Parathyroid adenoma (tissue), 2 donors: Measurements from ENCODE around the gene ATRN.

Source experiments
- H2AFZ ChIP-seq: fragments of 300-600 bp; sonication (generic); one replicate; pipeline ENCODE4 v1.7.0; 2017; ENCODE audit warnings: antibody characterized with exemption, mild to moderate bottlenecking
- H3K27ac ChIP-seq: fragments of 300-600 bp; sonication (generic); one replicate; pipeline ENCODE4 v1.7.0; 2017
- H3K27me3 ChIP-seq: fragments of 300-600 bp; sonication (generic); one replicate; pipeline ENCODE4 v1.7.0; 2017; ENCODE audit warnings: low read length; ENCODE audit not compliant: control insufficient read depth, insufficient read depth
- H3K36me3 ChIP-seq: fragments of 300-600 bp; sonication (generic); one replicate; pipeline ENCODE4 v1.7.0; 2017; ENCODE audit warnings: low read length; ENCODE audit not compliant: control insufficient read depth, insufficient read depth
- H3K4me1 ChIP-seq: fragments of 300-600 bp; sonication (generic); one replicate; pipeline ENCODE4 v1.7.0; 2017; ENCODE audit warnings: control low read depth
- H3K4me2 ChIP-seq: fragments of 300-600 bp; sonication (generic); one replicate; pipeline ENCODE4 v1.7.0; 2017; ENCODE audit warnings: low read length
- H3K4me3 ChIP-seq: fragments of 300-600 bp; sonication (generic); one replicate; pipeline ENCODE4 v1.7.0; 2017; ENCODE audit warnings: low read depth, low read length
- H3K79me2 ChIP-seq: fragments of 300-600 bp; sonication (generic); one replicate; pipeline ENCODE4 v1.7.0; 2017; ENCODE audit warnings: control low read depth
- H3K9ac ChIP-seq: fragments of 300-600 bp; sonication (generic); one replicate; pipeline ENCODE4 v1.7.0; 2017; ENCODE audit warnings: mild to moderate bottlenecking
- H3K9me3 ChIP-seq: fragments of 300-600 bp; sonication (generic); one replicate; pipeline ENCODE4 v1.7.0; 2017; ENCODE audit warnings: low read length; ENCODE audit not compliant: control insufficient read depth
- CTCF ChIP-seq: fragments of 300-600 bp; sonication (generic); IDR thresholded peaks from one replicate; pipeline ENCODE4 v1.7.0; 2017; ENCODE audit warnings: antibody characterized with exemption, mild to moderate bottlenecking
- donor health status: primary hyperparathyroidism.

Gene ATRN

GRCh38 chr20:3686867-3687321, 216.1 kb downstream of the ATRN start:
- no peaks in the 10 kb centered on the region for H3K9me3 ChIP-seq
- TF ChIP-seq CTCF = no peak
- no peaks in the 10 kb centered on the region for H3K4me1 ChIP-seq
- no peak overlapping the region for H3K4me3 ChIP-seq
- no peaks in the 10 kb centered on the region for H3K36me3 ChIP-seq
- no peaks in the 10 kb centered on the region for H3K27me3 ChIP-seq
- no peak overlapping the region for H2AFZ ChIP-seq
- H3K9ac ChIP-seq = no peak overlapping the region
- no peaks in the 10 kb centered on the region for H3K79me2 ChIP-seq
- H3K4me2 ChIP-seq = no peak overlapping the region
- no peak overlapping the region for H3K27ac ChIP-seq

- Histone ChIP-seq H3K27me3 (no peaks in the 10 kb centered on the region), H3K4me1 (no peaks in the 10 kb centered on the region), H3K36me3 (no peaks in the 10 kb centered on the region), H3K4me3 (no peak overlapping the region), H2AFZ (no peak overlapping the region), H3K9me3 (no peaks in the 10 kb centered on the region), H3K4me2 (no peak overlapping the region), H3K9ac (no peak overlapping the region), H3K79me2 (no peaks in the 10 kb centered on the region), H3K27ac (no peak overlapping the region)
- no peak for TF ChIP-seq CTCF
Measured at GRCh38 chr20:3687655-3688054, 216.8 kb downstream of the ATRN start.

- no peak overlapping the region for H3K4me3 ChIP-seq
- no peak overlapping the region for H3K9ac ChIP-seq
- no peak overlapping the region for H2AFZ ChIP-seq
- TF ChIP-seq CTCF = no peak
- H3K79me2 ChIP-seq = no peaks in the 10 kb centered on the region
- no peak overlapping the region for H3K27ac ChIP-seq
- no peaks in the 10 kb centered on the region for H3K9me3 ChIP-seq
- H3K36me3 ChIP-seq = no peaks in the 10 kb centered on the region
- H3K27me3 ChIP-seq = no peaks in the 10 kb centered on the region
- no peak overlapping the region for H3K4me2 ChIP-seq
- H3K4me1 ChIP-seq = no peaks in the 10 kb centered on the region
Measured at GRCh38 chr20:3689978-3690377, 219.2 kb downstream of the ATRN start.

GRCh38 chr20:3690413-3690812, 219.6 kb downstream of the ATRN start:
- no peaks in the 10 kb centered on the region for H3K27me3 ChIP-seq
- H3K4me2 ChIP-seq = no peak overlapping the region
- H2AFZ ChIP-seq = no peak overlapping the region
- no peak overlapping the region for H3K27ac ChIP-seq
- no peak overlapping the region for H3K4me3 ChIP-seq
- H3K9me3 ChIP-seq = no peaks in the 10 kb centered on the region
- no peaks in the 10 kb centered on the region for H3K36me3 ChIP-seq
- H3K79me2 ChIP-seq = no peaks in the 10 kb centered on the region
- no peak overlapping the region for H3K9ac ChIP-seq
- no peaks in the 10 kb centered on the region for H3K4me1 ChIP-seq
- TF ChIP-seq CTCF = no peak

GRCh38 chr20:3691306-3691705, 220.5 kb downstream of the ATRN start:
- H3K9ac ChIP-seq = no peak overlapping the region
- H3K9me3 ChIP-seq = no peaks in the 10 kb centered on the region
- H3K4me3 ChIP-seq = no peak overlapping the region
- H3K27me3 ChIP-seq = no peaks in the 10 kb centered on the region
- H3K4me1 ChIP-seq = no peaks in the 10 kb centered on the region
- H3K4me2 ChIP-seq = no peak overlapping the region
- H3K27ac ChIP-seq = no peak overlapping the region
- H3K36me3 ChIP-seq = no peaks in the 10 kb centered on the region
- no peak for TF ChIP-seq CTCF
- H3K79me2 ChIP-seq = no peaks in the 10 kb centered on the region
- H2AFZ ChIP-seq = no peak overlapping the region
